ENCODE results near the gene SLC32A1.

DNA sequence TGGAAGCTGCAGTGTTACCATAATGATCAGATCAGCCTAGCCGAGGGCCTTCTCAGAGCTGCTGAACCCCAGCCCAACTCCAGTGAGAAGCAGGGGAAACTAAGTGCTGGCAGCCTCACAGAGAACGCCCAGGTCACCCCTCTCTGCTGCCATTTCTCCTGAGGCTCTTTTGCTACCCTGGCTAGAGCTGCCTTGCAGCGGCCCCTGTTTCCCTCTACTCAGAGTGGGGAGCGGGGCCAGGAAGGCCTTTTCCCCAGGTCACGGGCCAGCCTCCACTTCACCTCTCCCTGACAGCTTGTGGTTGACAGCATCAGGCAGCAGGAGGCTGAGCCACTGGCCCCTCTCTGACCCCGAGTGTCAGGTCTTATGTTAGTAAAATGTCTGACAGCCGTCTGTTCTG is 46.7 kb downstream of the SLC32A1 start:
- TF ChIP-seq POLR2A (IDR thresholded peaks at IDR 0.05) = no peak
- TF ChIP-seq, protein P1, sequence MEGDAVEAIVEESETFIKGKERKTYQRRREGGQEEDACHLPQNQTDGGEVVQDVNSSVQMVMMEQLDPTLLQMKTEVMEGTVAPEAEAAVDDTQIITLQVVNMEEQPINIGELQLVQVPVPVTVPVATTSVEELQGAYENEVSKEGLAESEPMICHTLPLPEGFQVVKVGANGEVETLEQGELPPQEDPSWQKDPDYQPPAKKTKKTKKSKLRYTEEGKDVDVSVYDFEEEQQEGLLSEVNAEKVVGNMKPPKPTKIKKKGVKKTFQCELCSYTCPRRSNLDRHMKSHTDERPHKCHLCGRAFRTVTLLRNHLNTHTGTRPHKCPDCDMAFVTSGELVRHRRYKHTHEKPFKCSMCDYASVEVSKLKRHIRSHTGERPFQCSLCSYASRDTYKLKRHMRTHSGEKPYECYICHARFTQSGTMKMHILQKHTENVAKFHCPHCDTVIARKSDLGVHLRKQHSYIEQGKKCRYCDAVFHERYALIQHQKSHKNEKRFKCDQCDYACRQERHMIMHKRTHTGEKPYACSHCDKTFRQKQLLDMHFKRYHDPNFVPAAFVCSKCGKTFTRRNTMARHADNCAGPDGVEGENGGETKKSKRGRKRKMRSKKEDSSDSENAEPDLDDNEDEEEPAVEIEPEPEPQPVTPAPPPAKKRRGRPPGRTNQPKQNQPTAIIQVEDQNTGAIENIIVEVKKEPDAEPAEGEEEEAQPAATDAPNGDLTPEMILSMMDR (IDR thresholded peaks at IDR 0.05) = no peak
